Esophagus muscularis mucosa (tissue), 3 donors: Measurements from ENCODE around the gene PLPP1.

ENCODE experiments used
- POLR2A ChIP-seq: fragments of 450-650 bp; IDR thresholded peaks from one replicate; pipeline ENCODE4 v1.6.1; 2017; ENCODE audit warnings: antibody characterized with exemption, moderate library complexity, mild to moderate bottlenecking, low read depth
- TF ChIP-seq, protein P1 (sequence below), 3 experiments: fragments of 200-600 bp in 2 of 3; fragments of 450-650 bp in 1 of 3; sonication (generic) in 2 of 3; IDR thresholded peaks; one replicate each; pipeline ENCODE4 v1.5.1; 2017 to 2019; ENCODE audit warnings: antibody characterized with exemption in 3 of 3, mild to moderate bottlenecking in 2 of 3, moderate library complexity in 1 of 3

DNA sequence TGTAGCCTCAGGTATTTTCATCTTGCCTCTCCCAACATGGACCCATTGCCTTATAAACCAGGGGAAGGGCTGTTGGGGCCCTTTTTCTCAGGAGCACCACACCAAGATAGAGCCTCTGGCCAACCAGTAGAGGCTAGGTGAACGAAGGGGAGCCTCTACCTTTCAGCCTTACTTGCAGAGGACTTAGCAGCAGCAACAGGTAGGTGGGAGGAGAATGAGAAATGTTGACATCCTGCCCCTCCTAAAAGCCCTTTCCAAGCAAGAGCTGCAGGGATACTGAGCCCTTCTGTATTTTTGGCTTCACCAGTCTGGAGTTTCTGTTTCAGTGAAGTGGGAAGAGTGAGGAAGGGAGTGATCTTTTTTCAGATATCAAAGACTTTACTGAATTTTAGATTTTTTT, 149.5 kb downstream of the PLPP1 start:
- TF ChIP-seq, protein P1, sequence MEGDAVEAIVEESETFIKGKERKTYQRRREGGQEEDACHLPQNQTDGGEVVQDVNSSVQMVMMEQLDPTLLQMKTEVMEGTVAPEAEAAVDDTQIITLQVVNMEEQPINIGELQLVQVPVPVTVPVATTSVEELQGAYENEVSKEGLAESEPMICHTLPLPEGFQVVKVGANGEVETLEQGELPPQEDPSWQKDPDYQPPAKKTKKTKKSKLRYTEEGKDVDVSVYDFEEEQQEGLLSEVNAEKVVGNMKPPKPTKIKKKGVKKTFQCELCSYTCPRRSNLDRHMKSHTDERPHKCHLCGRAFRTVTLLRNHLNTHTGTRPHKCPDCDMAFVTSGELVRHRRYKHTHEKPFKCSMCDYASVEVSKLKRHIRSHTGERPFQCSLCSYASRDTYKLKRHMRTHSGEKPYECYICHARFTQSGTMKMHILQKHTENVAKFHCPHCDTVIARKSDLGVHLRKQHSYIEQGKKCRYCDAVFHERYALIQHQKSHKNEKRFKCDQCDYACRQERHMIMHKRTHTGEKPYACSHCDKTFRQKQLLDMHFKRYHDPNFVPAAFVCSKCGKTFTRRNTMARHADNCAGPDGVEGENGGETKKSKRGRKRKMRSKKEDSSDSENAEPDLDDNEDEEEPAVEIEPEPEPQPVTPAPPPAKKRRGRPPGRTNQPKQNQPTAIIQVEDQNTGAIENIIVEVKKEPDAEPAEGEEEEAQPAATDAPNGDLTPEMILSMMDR (IDR thresholded peaks at IDR 0.05) = no peak
- TF ChIP-seq POLR2A = no peak
